NOMO-1 treated with DMSO at 0.1 percent for 48 hours (cell line): ENCODE data around the gene GRP.

Source experiments
- DNase-seq: peaks from one replicate; lab custom pipeline; 2025; ENCODE audit not compliant: unreplicated experiment; lab: John Stamatoyannopoulos, UW

GRP gene

DNA sequence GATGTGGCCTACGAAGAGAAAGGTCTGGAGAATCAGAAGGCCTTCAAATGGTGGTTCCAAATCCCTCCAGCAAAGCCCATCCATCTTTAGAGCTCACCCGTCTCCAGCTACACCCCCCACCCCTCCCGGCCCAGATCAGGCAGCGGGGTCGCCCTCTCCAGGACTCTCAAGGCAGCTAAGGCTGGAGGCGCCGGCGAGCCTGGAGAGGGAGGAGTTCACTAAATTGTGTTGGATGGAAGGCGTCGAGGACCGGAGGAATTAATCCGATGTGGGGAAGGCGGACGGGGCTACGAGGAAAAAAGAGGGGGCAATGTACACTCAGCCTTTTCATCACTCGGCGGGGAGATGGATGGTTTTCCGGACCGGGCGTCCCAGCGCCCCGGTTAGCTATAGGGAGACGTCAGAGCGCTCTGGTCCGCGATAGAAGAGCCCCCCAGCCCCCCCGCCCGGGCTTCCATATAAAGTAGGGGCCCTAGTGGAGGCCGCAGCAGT lies at the start of gene GRP:
TSS of gene GRP (plus strand) at position 487 of the 492 bp plus-strand sequence. CDS start 108 bp downstream, outside the sequence.
- no peak for DNase-seq

DNA sequence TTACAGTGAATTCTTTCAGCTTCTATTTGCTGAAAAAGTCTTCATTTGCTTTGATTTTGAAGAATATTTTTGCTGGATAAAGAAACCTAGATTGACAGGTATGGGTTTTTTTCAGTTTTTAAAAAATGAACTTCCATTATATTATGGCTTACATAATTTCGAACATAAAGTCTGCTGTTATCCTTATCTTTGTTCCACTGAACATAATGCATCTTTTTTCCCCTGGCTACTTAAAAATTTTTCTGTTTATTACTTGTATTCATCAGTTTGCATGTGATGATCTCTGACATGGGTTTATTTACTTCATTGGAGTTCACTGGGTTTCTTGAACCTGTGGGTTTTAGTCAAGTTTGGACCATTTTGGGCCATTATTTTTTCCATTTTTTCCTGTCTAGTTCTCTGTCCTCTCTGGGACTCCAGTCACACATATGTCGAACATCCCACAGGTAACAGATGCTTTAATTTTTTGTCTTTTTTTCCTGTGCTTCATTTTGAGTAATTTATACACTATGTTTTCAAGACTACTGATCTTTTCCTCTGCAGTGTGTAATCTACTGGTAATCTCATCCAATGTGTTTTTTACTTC lies 47.2 kb upstream of the GRP start:
- no peak for DNase-seq

DNA sequence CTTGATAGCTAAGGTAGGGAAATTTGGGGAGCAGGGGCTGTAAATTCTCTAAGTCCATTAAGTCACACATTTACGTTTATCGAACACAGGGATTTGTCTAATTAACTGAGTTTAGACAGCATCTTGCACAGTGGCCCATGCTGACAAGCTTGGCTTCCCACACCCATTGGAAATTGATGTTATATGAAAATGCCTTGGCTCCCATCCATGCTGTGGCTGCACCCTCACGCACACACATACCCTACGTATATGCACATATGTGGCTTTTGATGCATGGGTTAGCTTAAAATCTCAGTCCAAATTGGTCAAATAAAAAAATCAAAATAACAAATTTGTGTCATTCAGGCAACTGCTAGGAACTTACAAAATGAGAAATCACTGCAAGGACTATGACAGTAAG lies 42.5 kb upstream of the GRP start:
- DNase-seq = no peak

DNA sequence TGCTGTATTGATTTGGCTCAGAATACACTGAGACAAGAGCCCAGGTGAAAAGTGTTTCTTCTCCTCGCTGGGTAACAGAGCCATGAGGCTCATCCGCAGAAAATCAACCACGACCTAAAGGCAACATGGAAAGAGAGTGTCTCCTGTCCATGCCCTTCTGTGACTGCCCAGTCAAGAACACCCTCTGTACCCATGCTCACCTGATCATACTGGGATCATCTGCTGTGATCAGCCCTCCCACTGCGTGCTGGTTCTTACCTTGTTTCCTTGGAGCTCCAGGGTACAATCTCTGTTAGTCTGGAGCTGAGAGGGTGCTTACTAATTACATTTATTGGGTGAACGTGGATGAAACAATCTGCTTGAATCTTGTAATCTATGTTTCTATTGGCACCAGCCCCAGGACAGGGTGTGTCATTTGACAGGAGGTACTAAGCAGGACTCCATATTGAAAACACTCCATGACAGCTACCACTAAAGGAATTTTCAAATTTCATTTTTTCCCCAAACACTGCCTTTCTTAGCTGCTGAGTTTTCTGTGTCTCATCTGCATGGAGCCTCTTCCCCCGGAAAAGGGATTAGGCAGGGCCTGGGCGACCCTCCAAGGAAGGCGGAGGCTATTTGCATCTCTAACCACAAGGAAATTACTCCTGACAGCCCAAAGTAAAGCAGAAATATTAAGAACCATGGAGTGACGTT lies 39.7 kb upstream of the GRP start:
- DNase-seq = no peak

DNA sequence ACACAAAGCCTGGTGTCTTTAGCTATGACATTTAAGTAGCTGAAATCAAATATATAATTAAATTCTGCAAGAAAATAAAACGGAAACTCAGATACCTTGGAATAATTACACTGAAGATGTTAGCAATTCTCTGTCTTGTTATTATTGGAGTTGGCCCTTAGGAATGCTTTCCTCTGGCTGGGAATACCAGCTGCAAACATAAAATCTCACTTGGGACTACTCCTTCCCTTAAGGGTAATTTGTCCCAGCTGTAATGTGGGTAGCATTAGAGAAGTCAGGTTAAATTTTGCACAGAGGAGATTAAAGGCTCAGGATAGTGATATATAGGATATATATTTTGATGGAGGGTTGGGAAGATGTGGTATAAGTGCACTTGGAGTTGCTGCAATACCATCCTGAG lies 37.3 kb upstream of the GRP start:
- no peak for DNase-seq

DNA sequence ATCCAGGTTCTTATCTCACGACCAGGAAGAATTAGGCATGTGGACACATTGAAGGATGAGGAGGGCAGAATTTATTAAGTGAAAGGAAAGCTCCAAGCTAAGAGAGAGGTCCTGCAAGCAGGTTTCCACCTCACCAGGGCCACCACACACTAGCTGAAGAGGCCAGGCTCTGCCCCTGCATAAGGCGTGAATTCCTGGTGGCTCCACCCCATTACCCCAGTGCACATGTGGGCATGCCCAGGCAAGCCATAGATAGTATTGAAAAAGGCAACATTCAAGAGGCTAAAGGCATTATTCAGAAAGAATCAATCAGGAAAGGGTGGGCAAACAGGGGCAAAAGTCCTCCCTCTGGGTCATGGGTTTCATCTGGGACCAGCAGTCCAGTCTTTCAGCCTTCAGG lies 30.9 kb upstream of the GRP start:
- DNase-seq = no peak

DNA sequence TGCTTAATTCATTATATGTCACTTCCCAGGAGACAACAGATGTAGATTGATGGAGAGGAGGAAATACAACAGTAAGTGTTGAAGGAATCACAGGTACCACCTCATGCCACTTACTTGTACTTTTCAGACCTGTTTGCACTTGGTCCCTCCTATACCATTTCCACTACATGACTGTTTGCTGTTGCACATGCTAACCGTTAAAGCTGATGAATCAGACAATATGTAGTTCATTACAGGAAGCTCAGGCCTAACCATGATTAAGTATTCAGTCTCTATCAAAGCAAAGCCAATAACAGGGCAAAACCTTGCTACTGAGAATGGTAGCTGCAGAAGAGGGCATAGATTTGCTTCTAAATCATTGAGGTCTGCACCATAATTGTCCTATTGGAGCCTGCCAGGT lies 30.2 kb upstream of the GRP start:
- DNase-seq = no peak

DNA sequence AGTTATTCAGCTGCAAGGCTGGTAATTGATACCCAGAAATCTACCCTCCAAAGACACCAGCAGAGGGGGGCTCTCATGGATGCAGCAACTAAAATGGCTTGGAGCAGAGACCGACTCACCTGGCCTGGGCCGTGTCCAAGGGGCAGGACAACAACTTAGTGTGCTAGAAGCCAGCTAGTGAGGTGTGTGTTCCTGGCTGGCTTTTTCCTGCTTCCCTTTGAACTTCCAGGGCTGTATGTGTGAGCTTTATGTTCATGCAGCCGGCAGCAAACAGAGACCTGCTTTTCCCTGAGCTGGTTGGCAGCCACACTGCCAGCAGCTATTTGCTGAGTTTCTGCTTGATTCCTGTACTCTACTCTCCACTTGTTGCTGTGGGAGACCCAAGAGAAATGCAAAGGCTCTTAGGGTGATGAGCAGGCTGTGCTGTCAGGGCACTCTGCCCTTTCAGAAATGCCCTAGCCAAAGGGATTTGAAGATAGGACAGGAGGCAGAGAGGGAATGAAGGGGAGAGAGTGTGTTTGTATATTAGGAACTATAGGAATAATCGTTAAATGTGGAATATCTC lies 23.7 kb upstream of the GRP start:
- DNase-seq = no peak

DNA sequence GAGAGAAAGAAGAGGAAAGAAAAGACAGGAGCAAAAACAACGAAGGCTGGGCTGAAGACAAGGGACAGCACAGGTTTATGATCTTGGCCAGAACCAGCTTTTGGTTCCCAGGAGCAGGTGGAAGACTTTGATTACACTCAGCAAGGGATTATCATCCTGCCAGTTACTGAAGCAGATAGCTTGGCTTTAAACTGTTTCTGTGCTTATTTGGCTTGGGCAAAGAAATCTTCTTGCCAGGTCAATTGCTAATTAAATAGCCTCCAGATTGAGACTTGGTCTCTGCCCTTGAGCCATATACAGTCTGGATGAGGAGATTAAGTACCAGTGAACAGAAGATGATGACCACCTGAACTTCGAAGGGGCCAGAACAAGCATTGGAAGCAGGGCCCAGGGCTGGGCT lies 22.3 kb upstream of the GRP start:
- no peak for DNase-seq

DNA sequence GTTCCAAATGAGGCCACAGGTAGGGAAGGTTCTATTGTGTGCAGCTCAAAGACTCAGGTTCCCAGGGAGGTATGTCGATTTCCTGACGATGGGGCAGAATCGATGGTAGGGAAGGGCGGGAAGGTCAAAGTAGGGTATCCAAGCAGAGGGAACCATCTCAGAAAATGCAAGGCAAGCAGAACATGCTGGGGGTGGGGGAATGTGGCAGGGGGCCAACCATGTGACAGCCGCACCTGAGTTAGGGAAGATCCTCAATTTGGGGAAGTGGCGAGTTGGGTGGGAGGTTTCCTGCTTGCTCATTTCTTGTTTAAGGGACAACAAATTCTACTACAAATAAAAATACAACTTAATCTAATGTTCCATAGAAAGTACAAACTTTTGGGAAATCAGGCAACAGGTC lies 21.7 kb upstream of the GRP start:
- no peak for DNase-seq

DNA sequence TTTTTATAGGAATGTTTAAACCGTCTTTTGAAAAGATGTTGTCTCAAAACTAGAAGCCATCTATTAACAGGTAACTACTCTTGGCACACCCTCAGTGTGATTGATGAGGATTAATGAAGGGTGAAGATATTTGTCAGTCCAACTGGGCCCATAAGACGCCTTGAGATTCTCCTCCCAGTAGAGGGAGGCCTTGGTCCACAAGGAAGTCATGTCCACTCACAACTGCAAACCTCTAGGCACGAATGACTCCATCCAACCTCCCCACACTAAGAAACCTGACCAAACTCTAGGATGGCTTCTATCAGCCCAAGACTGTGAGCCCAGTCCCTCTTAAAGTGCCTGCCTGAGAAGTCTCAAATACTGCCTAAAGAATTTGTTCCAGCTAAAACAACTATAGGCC lies 19.2 kb upstream of the GRP start:
- DNase-seq = no peak

DNA sequence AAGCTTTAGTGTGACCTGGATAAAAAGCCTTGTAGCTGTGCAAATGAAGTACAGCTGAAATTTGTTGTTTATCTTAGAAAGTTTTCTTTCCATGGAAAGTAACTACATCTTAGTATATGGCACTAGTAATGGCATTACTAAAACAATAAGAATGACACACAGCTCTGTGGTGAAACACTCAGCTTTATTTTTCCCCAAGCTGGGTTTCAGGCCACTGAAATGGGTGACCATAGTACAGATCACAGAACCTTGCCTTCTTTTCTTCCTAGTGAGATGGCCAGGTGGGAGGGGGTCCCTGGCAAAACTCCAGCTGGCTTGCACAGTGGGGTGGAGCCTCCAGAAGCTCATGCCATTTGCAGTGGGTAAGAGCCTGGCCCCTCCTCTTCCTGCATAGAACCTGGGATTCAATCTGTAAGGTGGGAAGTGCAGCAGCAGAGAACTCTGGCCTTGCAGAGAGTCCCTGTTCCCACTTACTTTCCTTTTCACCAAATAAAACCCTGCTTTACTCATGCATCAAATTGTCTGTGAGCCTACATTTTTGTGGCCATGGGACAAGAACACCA lies 17.6 kb upstream of the GRP start:
- DNase-seq = no peak

DNA sequence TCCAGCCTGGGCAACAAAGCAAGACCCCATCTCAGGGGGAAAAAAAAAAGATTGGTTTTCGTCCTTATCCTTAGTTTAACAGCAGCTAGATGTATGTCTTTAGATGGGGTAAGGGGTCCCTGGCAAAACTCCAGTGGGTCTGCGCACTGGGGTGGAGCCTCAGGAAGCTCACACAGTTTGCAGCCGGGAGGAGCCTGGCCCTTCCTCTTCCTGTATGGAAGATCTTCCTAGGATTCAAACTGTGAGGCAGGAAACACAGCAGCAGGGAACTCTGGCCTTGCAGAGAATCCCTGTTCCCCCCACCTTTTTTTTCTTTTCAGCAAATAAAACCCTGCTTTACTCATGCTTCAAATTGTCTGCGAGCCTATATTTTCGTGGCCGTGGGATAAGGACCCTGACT lies 12.5 kb upstream of the GRP start:
- no peak for DNase-seq

DNA sequence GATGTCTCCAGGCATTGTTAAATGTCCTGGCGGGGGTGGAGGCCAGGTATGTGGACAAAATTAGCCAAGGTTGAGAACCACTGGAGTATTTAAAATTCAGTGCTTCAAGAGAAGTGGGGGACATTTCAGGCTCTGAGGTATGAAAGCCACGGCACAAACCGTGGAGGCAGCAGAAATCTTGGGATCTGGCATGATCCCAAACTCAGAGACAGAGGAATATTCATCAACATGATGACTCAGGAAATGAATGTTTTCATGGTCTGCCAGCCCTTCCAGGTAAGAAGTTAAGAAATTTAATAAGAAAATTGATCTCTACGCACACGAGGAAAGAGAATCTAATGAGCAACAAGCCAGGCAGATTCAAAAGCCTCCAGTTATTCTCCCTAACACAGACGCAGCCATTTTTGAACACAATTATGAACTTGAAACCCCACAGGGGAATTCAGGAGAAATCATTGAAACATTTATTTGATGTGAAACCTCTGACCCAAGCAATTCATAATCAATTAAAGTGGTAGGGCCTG lies 11.3 kb upstream of the GRP start:
- DNase-seq = no peak

DNA sequence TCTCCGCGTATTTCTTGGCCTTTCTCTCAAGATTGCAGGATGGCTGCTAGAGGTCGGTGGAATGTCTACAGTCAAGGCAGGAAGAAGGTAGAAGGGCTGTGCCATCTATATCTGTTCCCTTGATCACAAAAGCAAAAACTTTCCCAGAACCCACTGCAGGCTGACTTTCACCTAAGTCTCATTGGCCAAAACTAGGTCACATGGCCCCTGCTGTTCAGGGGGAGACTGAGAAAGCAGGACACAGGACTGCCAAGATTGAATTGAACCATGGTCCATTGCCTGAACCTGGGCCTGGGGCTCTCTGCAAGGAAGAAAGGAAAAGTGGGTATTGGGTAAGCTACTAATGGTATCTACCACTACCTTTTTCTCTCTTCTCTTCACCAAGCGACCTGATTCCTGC lies 9.7 kb upstream of the GRP start:
- no peak for DNase-seq

DNA sequence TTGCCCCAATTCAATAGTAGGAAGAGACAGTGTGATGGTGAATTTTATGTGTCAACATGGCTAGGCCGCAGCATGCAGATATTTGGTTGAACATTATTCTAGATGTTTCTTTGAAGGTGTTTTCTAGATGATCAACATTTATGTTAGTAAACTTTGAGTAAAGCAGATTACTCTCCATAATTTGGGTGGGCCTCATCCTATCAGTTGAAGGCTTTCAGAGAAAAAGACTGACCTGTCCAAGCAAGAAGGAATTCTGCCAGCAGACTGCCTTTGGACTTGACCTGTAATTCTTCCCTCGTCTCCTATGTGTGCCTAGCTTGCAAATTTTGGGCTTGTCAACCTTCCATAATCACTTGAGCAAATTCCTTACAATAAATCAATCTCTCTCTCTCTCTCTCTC lies 8.3 kb upstream of the GRP start:
- DNase-seq = no peak

DNA sequence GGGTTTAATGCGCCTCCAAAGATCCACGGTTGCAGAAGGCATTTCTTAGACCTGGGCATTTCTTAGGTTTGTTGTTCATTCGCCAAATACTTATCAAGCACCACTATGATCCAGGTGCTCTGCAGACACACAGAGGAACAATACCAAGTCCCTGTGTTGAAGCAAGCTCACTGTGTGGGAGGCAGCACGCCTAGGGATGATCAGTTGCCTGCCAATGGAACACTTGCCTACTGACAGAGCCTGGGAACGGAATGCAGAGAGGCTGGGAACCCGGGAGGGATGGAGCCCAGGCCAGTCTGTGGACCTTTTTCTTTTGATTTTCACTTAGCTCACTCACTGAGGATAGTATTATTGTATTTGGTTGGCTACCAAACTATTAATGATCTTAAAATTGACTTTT lies 1.9 kb upstream of the GRP start:
- DNase-seq = no peak

DNA sequence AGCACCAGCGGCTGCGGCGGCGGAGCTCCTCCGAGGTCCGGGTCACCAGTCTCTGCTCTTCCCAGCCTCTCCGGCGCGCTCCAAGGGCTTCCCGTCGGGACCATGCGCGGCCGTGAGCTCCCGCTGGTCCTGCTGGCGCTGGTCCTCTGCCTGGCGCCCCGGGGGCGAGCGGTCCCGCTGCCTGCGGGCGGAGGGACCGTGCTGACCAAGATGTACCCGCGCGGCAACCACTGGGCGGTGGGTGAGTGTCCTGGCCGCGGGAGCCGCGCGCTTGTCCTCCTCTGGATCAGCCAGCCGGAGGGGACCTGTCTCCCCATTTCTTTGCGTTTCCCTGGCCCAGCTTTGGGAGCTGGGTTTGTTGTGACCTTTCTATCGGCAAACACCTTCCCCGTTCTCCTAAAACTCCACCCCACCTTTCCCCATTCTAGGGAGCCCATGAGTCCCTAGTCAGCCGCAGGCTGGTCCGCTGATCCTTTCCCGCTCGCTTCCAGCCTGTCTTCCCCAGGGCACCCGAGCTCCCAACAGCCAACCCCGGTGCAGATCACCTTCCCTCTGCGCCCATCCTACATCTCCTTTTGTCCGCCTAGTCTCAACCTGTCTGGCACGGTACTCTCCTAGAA lies 316 bp downstream of the GRP start:
- no peak for DNase-seq

DNA sequence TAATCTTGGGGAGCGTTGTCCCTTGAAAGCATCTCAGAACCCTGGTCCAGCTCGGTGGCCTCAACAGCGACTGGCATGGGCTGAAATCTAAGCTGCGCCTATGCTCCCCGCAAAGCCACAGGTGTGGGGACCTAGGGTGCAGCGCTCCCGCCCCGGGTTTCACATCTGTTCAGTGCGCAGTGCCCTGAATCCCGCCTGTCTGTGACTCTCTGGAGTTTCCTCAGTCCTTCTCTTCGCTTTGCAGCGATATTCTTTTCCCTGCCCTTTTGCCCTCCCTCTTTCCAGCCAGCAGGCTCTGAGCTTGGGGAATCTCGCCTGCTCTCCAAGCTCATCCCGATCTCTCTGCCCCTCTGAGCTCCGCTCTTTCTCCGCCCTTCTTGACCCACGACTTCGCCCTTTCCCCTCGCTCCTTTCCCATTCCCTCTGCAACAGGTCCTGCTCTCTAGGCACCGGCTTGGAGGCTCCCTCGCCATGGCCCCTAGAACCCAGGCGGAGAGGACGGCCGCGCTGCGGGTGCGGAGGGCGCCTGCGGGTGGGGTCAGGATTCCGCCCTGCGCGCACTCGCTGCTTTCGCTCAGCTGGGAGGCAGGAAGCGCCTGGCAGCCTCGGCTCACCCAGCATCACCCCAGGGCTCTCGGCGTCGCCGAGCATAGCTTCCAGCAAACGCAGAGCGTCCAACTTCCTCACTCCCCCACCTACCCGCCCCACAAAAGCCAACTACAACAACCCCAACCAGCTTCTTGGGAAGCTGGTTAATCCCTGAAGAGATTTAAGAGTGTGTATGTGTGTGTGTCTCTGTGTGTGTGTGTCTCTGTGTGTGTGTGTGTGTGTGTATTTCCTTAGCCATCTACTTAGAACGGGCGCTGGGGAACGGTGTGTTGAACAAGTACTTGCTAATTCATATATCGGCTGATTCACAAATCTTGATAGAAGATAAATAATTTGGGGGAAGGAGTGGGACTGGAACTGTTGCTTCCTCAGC lies 1.1 kb downstream of the GRP start:
- no peak for DNase-seq

DNA sequence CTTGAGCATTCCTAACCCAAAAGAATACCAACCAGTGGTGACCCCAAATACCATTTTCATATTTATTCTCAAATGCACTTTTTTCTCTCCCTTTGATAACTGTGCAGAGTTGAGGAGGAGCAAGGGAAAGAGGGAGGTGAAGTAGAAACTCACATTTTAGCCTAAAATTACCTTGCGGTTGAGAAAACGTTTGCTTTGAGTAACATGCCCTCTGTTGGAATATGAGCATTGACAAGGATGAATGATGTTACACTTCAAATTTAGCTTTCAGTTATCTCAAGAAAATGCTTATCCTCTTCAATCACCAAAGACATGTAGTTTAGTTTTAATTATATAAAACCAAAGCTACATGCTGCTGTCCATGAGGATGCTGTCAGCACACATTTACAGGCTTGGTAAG lies 2.4 kb downstream of the GRP start:
- no peak for DNase-seq

DNA sequence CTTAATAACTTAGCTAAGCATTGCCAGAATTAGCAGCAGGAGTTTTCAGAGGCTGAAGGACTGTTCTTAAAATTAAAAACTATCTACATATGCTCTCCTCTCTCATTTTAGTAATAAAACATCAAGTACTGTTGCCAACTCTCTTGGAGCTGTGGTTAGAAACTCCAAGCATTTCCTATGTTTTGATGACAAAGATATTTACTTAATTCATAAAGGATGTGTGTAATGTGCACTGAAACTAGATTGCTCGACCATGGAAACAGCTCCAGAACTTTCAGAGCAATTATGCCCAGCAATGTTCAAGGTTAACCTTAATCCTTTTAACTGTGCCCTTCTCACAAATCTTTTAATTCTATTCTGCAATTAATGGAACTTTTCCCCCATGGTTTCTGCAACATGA lies 8.4 kb downstream of the GRP start:
- no peak for DNase-seq
